ENCODE results near the gene NDRG4. TPM values are rescaled to one million over a fixed set of nuclear protein-coding genes. Genes with fewer than 3 reads are reported as not detected.

Gene NDRG4
- polyA plus RNA-seq, 1 of the 3 experiments (the other 2 are of a cell fraction): 52.0 TPM

DNA sequence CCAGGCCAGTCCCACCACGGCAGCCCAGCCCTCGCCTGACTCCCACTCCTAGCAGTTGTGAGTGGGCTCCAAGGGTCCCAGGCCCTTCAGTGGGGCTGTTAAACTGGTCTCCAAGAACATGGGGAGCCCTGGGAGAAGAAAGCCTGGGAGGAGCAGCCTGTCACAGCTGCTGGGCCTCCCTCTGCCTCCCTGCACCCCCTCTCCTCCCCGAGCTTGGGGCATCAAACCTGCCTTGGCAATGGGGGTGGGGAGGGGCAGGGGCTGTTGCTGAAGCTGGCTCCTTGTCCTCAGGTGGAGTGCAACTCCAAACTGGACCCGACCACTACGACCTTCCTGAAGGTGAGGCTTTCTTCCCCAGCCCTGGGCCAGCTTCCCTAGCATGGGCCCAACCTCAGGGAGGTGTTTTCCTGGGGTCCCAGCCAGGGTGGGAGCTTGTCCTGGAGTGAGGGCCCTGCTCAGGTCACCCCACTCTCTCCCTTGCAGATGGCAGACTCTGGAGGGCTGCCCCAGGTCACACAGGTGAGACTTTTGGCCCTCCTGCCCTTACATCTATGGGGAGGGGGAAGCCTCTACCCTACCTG is 8.8 kb downstream of the NDRG4 start:
- H3K4me3 ChIP-seq (ENCODE audit: low read depth in 2 of 2, low read length in 1 of 2): no peak overlapping the region
- peaks cover 0 to 29% of the 10 kb centered on the region in 2 experiments for H3K36me3 ChIP-seq (replicated peaks in 1 of 2; ENCODE audit: control insufficient read depth in 1 of 2, insufficient read depth in 2 of 2, low read length in 1 of 2)
- no peak overlapping the region for H3K9ac ChIP-seq
- TF ChIP-seq CHD2 (IDR thresholded peaks at IDR 0.05; ENCODE audit: low read length, partially characterized antibody): no peak
- TF ChIP-seq, protein P1, sequence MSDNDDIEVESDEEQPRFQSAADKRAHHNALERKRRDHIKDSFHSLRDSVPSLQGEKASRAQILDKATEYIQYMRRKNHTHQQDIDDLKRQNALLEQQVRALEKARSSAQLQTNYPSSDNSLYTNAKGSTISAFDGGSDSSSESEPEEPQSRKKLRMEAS (IDR thresholded peaks at IDR 0.05; ENCODE audit: low read depth): no peak
- no peak for TF ChIP-seq JUND (IDR thresholded peaks at IDR 0.05)
- no peak for TF ChIP-seq EP300 (IDR thresholded peaks at IDR 0.05; ENCODE audit: borderline replicate concordance in 1 of 2, low read depth in 1 of 2, low read length in 1 of 2)
- no peaks in the 10 kb centered on the region for H3K9me3 ChIP-seq
- DNase-seq: no peak
- no peaks in the 10 kb centered on the region for H3K9me2 ChIP-seq
- peaks cover 0 to 3% of the 10 kb centered on the region in 2 experiments; a peak in 1 of 4 replicates for H3K4me1 ChIP-seq (ENCODE audit: control insufficient read depth in 1 of 2, insufficient read depth in 2 of 2, low read depth in 1 of 2, low read length in 1 of 2)
- H3K79me2 ChIP-seq (ENCODE audit: insufficient read depth): no peaks in the 10 kb centered on the region
- CTCF ChIA-PET: interaction anchor here (1.1 to 1.2 kb wide), 4 partner anchors 14 to 247 kb away, joined by 3 to 8 read pairs (median 4); no protein-coding TSS in a partner anchor
- WGBS (ENCODE audit: low lambda C conversion rate): 84% methylated on average over 3 of the region's 5 CpGs
- no peak overlapping the region for H3K27ac ChIP-seq (ENCODE audit: low read depth in 2 of 2, low read length in 1 of 2)
- H3K4me2 ChIP-seq: no peak overlapping the region
- H3F3A ChIP-seq (replicated peaks; ENCODE audit: insufficient read depth): peaks cover 8% of the 10 kb centered on the region
- POLR2A ChIA-PET: interaction anchor here (1.2 kb wide), 1 partner anchor 9 kb away, joined by 5 read pairs; the partner anchor contains the start of gene NDRG4
- H2AFZ ChIP-seq (ENCODE audit: low read depth): no peak overlapping the region
- no peaks in the 10 kb centered on the region for H3K27me3 ChIP-seq (ENCODE audit: insufficient read depth)
- H4K20me1 ChIP-seq (ENCODE audit: insufficient read depth): no peaks in the 10 kb centered on the region

DNA sequence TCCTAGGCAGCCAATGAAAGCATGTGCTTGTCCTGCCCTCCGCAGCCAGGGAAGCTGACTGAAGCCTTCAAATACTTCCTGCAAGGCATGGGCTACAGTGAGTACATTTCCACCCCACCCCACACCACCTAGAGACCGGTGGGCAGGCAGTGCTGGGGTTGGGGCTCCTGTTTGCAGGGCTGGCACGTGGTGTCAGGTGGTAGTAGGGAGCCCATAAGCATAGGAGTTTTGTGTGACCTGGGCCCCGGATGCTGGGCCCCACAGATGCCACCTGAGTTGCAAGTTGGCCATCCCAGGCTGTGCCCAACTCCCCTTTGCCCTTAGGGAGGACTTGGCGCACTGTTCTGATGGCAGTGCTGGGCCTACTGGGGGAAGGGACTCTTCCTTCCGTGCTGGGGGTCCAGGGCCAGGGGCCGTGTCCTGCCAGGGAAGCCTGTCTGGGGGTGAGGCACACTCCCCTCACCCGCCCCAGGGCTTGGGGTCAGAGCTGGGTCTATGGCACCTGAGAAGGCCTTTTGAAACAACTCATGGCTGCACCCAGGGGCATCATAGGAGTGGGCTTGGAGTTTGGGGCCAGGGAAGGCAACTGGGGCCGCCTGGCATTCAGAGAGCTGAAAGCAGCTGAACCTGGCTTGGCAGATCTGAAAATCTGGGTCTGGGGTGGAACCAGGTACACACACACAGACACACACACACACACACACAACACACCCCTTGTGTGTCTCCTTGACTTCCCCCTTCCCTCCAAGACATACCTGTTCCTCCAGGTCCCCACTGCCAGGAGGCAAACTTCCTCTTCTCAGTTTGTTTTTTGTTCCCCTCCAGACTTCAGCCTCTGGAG is 9.5 kb downstream of the NDRG4 start:
- Histone ChIP-seq H3K27ac (ENCODE audit: low read depth in 2 of 2, low read length in 1 of 2) (no peak overlapping the region), H3K9ac (no peak overlapping the region), H3K9me2 (no peaks in the 10 kb centered on the region), H3F3A (replicated peaks; ENCODE audit: insufficient read depth) (peaks cover 12% of the 10 kb centered on the region), H2AFZ (ENCODE audit: low read depth) (no peak overlapping the region), H3K9me3 (no peaks in the 10 kb centered on the region), H4K20me1 (ENCODE audit: insufficient read depth) (no peaks in the 10 kb centered on the region), H3K4me1 (ENCODE audit: control insufficient read depth in 1 of 2, insufficient read depth in 2 of 2, low read depth in 1 of 2, low read length in 1 of 2) (peaks cover 0 to 3% of the 10 kb centered on the region in 2 experiments; a peak in 1 of 4 replicates), H3K4me2 (no peak overlapping the region), H3K27me3 (ENCODE audit: insufficient read depth) (no peaks in the 10 kb centered on the region), H3K36me3 (replicated peaks in 1 of 2; ENCODE audit: control insufficient read depth in 1 of 2, insufficient read depth in 2 of 2, low read length in 1 of 2) (peaks cover 0 to 22% of the 10 kb centered on the region in 2 experiments), H3K79me2 (ENCODE audit: insufficient read depth) (no peaks in the 10 kb centered on the region), H3K4me3 (ENCODE audit: low read depth in 2 of 2, low read length in 1 of 2) (no peak overlapping the region)
- ChIA-PET POLR2A (interaction anchor here (1.2 to 1.3 kb wide), 2 partner anchors 10 kb away, joined by 4 to 5 read pairs; partner anchors contain the start of gene NDRG4), CTCF (interaction anchor here (1.1 to 1.4 kb wide), 6 partner anchors 15 to 247 kb away, joined by 3 to 8 read pairs (median 4); no protein-coding TSS in a partner anchor)
- no peak for DNase-seq
- WGBS (ENCODE audit: low lambda C conversion rate): 84% methylated on average over 6 of the region's 9 CpGs
- TF ChIP-seq RFX5 (IDR thresholded peaks at IDR 0.05; ENCODE audit: low read length) (no peak), EZH2phosphoT487 (IDR thresholded peaks at IDR 0.05; ENCODE audit: borderline replicate concordance, low read depth) (no peak), RXRA (IDR thresholded peaks at IDR 0.05; ENCODE audit: borderline replicate concordance, low read depth) (no peak), MXI1 (IDR thresholded peaks at IDR 0.05; ENCODE audit: low read depth, low read length) (no peak), FOXM1 (IDR thresholded peaks at IDR 0.05; ENCODE audit: low read depth) (no peak), SMC3 (IDR thresholded peaks at IDR 0.05; ENCODE audit: low read depth, low read length) (no peak), EP300 (IDR thresholded peaks at IDR 0.05; ENCODE audit: borderline replicate concordance in 1 of 2, low read depth in 1 of 2, low read length in 1 of 2) (no peak), TEAD4 (IDR thresholded peaks at IDR 0.05; ENCODE audit: borderline replicate concordance, insufficient read depth) (no peak), RCOR1 (IDR thresholded peaks at IDR 0.05; ENCODE audit: low read length) (no peak), NFIC (IDR thresholded peaks at IDR 0.05; ENCODE audit: borderline replicate concordance) (no peak), ELF1 (IDR thresholded peaks at IDR 0.05) (no peak), TCF12 (IDR thresholded peaks at IDR 0.05) (no peak), YY1 (IDR thresholded peaks at IDR 0.05; ENCODE audit: low read depth) (no peak)
- TF ChIP-seq, protein P2, sequence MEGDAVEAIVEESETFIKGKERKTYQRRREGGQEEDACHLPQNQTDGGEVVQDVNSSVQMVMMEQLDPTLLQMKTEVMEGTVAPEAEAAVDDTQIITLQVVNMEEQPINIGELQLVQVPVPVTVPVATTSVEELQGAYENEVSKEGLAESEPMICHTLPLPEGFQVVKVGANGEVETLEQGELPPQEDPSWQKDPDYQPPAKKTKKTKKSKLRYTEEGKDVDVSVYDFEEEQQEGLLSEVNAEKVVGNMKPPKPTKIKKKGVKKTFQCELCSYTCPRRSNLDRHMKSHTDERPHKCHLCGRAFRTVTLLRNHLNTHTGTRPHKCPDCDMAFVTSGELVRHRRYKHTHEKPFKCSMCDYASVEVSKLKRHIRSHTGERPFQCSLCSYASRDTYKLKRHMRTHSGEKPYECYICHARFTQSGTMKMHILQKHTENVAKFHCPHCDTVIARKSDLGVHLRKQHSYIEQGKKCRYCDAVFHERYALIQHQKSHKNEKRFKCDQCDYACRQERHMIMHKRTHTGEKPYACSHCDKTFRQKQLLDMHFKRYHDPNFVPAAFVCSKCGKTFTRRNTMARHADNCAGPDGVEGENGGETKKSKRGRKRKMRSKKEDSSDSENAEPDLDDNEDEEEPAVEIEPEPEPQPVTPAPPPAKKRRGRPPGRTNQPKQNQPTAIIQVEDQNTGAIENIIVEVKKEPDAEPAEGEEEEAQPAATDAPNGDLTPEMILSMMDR (IDR thresholded peaks at IDR 0.05): no peak
- TF ChIP-seq, protein P3, sequence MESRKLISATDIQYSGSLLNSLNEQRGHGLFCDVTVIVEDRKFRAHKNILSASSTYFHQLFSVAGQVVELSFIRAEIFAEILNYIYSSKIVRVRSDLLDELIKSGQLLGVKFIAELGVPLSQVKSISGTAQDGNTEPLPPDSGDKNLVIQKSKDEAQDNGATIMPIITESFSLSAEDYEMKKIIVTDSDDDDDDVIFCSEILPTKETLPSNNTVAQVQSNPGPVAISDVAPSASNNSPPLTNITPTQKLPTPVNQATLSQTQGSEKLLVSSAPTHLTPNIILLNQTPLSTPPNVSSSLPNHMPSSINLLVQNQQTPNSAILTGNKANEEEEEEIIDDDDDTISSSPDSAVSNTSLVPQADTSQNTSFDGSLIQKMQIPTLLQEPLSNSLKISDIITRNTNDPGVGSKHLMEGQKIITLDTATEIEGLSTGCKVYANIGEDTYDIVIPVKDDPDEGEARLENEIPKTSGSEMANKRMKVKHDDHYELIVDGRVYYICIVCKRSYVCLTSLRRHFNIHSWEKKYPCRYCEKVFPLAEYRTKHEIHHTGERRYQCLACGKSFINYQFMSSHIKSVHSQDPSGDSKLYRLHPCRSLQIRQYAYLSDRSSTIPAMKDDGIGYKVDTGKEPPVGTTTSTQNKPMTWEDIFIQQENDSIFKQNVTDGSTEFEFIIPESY (IDR thresholded peaks at IDR 0.05; ENCODE audit: borderline replicate concordance, low read depth): no peak
- TF ChIP-seq, protein P4, sequence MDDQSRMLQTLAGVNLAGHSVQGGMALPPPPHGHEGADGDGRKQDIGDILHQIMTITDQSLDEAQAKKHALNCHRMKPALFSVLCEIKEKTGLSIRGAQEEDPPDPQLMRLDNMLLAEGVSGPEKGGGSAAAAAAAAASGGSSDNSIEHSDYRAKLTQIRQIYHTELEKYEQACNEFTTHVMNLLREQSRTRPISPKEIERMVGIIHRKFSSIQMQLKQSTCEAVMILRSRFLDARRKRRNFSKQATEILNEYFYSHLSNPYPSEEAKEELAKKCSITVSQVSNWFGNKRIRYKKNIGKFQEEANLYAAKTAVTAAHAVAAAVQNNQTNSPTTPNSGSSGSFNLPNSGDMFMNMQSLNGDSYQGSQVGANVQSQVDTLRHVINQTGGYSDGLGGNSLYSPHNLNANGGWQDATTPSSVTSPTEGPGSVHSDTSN (IDR thresholded peaks at IDR 0.05): no peak
- TF ChIP-seq, protein P5, sequence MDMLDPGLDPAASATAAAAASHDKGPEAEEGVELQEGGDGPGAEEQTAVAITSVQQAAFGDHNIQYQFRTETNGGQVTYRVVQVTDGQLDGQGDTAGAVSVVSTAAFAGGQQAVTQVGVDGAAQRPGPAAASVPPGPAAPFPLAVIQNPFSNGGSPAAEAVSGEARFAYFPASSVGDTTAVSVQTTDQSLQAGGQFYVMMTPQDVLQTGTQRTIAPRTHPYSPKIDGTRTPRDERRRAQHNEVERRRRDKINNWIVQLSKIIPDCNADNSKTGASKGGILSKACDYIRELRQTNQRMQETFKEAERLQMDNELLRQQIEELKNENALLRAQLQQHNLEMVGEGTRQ (IDR thresholded peaks at IDR 0.05; ENCODE audit: borderline replicate concordance, low read depth, low read length): no peak

Data from SK-N-SH (cell line).